HepG2 (cell line): ENCODE results near the gene SASS6. TPM values are rescaled to one million over a fixed set of nuclear protein-coding genes. Genes with fewer than 3 reads are reported as not detected.

Experiments used
- ATAC-seq: fragments of 200-7000 bp; cut with Tn5 transposase; 3 replicates; pipeline ENCODE4 v1.9.1; 2020; ENCODE audit warnings: mild to moderate bottlenecking, moderate library complexity
- BruUV-seq: library from RNA; stranded (reverse); fragments of 400-500 nt; replicated peaks from 2 replicates; lab custom pipeline; 2021; lab: Mats Ljungman, UMichigan
- CTCF ChIA-PET: fragments of 300-600 bp; formaldehyde crosslinking; extraction: SDS; loops from one replicate; lab custom pipeline; 2021; ENCODE audit warnings: low total read pairs, inconsistent platforms, low intra/inter-chr PET ratio; lab: Yijun Ruan, JAX
- POLR2A ChIA-PET: fragments of 350-600 bp; sonication (Branson Sonifier 250); formaldehyde crosslinking; loops from one replicate; lab custom pipeline; 2020; ENCODE audit warnings: antibody characterized with exemption, inconsistent platforms; lab: Yijun Ruan, JAX
- DNase-seq: peaks from one replicate; pipeline ENCODE4 v3.0.0-alpha.2; 2015; ENCODE audit warnings: low spot score
- FAIRE-seq: peaks from 3 replicates; lab custom pipeline; 2011; peaks lifted over from hg19 to GRCh38; lab: Jason Lieb, UNC
- H2AFZ ChIP-seq: one replicate; pipeline ENCODE4 v1.6.1; 2011; ENCODE audit warnings: low read length, inconsistent platforms
- H3K27ac ChIP-seq: fragments of 300-600 bp; 3 replicates; pipeline ENCODE4 v1.8.0; 2011; ENCODE audit warnings: mixed run types, mild to moderate bottlenecking, mixed read lengths, low read length, inconsistent platforms; ENCODE audit not compliant: insufficient read depth; ENCODE audit errors: extremely low read length
- H3K27me3 ChIP-seq, 2 experiments: fragments of 200-600 bp in 1 of 2; 2 replicates in 1 of 2; 3 replicates in 1 of 2; pipeline versions ENCODE4 v1.6.0 to v1.8.0; 2011; ENCODE audit warnings: low read length in 2 of 2, mild to moderate bottlenecking in 2 of 2, moderate library complexity in 2 of 2, inconsistent platforms in 1 of 2; ENCODE audit not compliant: insufficient read depth in 2 of 2, control insufficient read depth in 1 of 2
- H3K36me3 ChIP-seq, 2 experiments: fragments of 200-600 bp in 1 of 2; replicated peaks in 1 of 2; 2 replicates in 1 of 2; 3 replicates in 1 of 2; pipeline versions ENCODE4 v1.5.1 to v1.8.0; 2011; ENCODE audit warnings: low read length in 2 of 2, inconsistent platforms in 1 of 2; ENCODE audit not compliant: insufficient read depth in 2 of 2, control insufficient read depth in 1 of 2
- H3K4me1 ChIP-seq: 2 replicates; pipeline ENCODE4 v1.5.1; 2012; ENCODE audit warnings: low read length, inconsistent platforms; ENCODE audit not compliant: insufficient read depth
- H3K4me2 ChIP-seq: 2 replicates; pipeline ENCODE4 v1.6.0; 2011; ENCODE audit warnings: low read depth, low read length, inconsistent platforms
- H3K4me3 ChIP-seq, 3 experiments: fragments of 200-600 bp in 1 of 3; sonication (generic), shearing (Covaris generic) in 1 of 3; replicated peaks in 1 of 3; 2 replicates each; pipeline ENCODE4 v1.5.1; 2011 to 2016; ENCODE audit warnings: low read length in 3 of 3, inconsistent platforms in 2 of 3, low read depth in 2 of 3, mild to moderate bottlenecking in 2 of 3, control low read depth in 1 of 3, mixed read lengths in 1 of 3; ENCODE audit not compliant: insufficient read depth in 1 of 3
- H3K79me2 ChIP-seq: one replicate; pipeline ENCODE4 v1.6.1; 2011; ENCODE audit warnings: low read length, inconsistent platforms; ENCODE audit not compliant: insufficient read depth
- H3K9ac ChIP-seq: 2 replicates; pipeline ENCODE4 v1.6.0; 2011; ENCODE audit warnings: mild to moderate bottlenecking, low read depth, low read length, inconsistent platforms; ENCODE audit not compliant: insufficient read depth
- H3K9me3 ChIP-seq: 2 replicates; pipeline ENCODE4 v1.5.1; 2012; ENCODE audit warnings: mild to moderate bottlenecking, low read length
- H4K20me1 ChIP-seq: 2 replicates; pipeline ENCODE4 v1.6.0; 2011; ENCODE audit warnings: inconsistent platforms, mild to moderate bottlenecking, low read length, moderate library complexity; ENCODE audit not compliant: insufficient read depth
- HOXA3 ChIP-seq: sonication (generic); formaldehyde crosslinking; IDR thresholded peaks from 2 replicates; pipeline ENCODE4 v1.5.0; 2020; ENCODE audit warnings: missing genetic modification reagents
- MAFG ChIP-seq: sonication (generic); formaldehyde crosslinking; IDR thresholded peaks from 2 replicates; pipeline ENCODE4 v1.5.1; 2020; ENCODE audit warnings: mild to moderate bottlenecking, missing genetic modification reagents
- MLLT10 ChIP-seq: sonication (generic); formaldehyde crosslinking; IDR thresholded peaks from 2 replicates; pipeline ENCODE4 v1.4.0; 2020; ENCODE audit warnings: missing genetic modification reagents
- RBM39 ChIP-seq: fragments of 200-400 bp; formaldehyde crosslinking; IDR thresholded peaks from one replicate; pipeline ENCODE4 v1.6.1; 2018; ENCODE audit warnings: antibody characterized with exemption, mild to moderate bottlenecking, low read depth, low read length; ENCODE audit not compliant: poor library complexity, severe bottlenecking
- SATB2 ChIP-seq: sonication (generic); formaldehyde crosslinking; IDR thresholded peaks from 2 replicates; pipeline ENCODE4 v1.5.0; 2020; ENCODE audit warnings: missing genetic modification reagents
- SYNCRIP ChIP-seq: fragments of 200-400 bp; formaldehyde crosslinking; IDR thresholded peaks from 2 replicates; pipeline ENCODE4 v1.6.1; 2018; ENCODE audit warnings: mild to moderate bottlenecking, low read depth, low read length; ENCODE audit not compliant: insufficient read depth
- TEAD3 ChIP-seq: optimal IDR thresholded peaks from 2 replicates; pipeline ENCODE3; 2016; ENCODE audit warnings: borderline replicate concordance
- ZNF333 ChIP-seq: sonication (generic); formaldehyde crosslinking; IDR thresholded peaks from 2 replicates; pipeline ENCODE4 v1.4.0; 2020; ENCODE audit warnings: mild to moderate bottlenecking, missing genetic modification reagents, borderline replicate concordance
- ZNF878 ChIP-seq: sonication (generic); formaldehyde crosslinking; IDR thresholded peaks from 2 replicates; pipeline ENCODE4 v1.8.1; 2023; ENCODE audit warnings: mild to moderate bottlenecking, missing genetic modification reagents, moderate library complexity
- ZSCAN31 ChIP-seq: sonication (generic); formaldehyde crosslinking; IDR thresholded peaks from 2 replicates; pipeline ENCODE4 v1.5.0; 2020; ENCODE audit warnings: low read depth, mild to moderate bottlenecking, missing genetic modification reagents
- WGBS: methylation state at CpG from one replicate; pipeline ENCODE4 v1.1.6; 2017; ENCODE audit warnings: low lambda C conversion rate; 5-methylcytosine and 5-hydroxymethylcytosine counted together
- in situ Hi-C: cut with HindIII; loops from 2 replicates; pipeline ENCODE4 v1.10.0; 2017; ENCODE audit warnings: low pct_unique_long_range_greater_than_20kb; ENCODE audit not compliant: extremely low pct_ligation_motif_present
- intact Hi-C: fragments of 100-400 bp; cut with micrococcal nuclease; formaldehyde crosslinking; loops from one replicate; pipeline ENCODE4 v1.10.0; 2022; ENCODE audit not compliant: unreplicated experiment
- polyA plus RNA-seq, 8 experiments: library from polyadenylated mRNA; depleted of rRNA in 3 of 8; stranded (reverse) in 7 of 8; unstranded in 1 of 8; fragments of >200 nt; fragmentation: Illumina TruSeq in 4 of 8; extraction: Trizol in 4 of 8; gene quantifications; 2 replicates each; pipeline versions ENCODE4 v1.2.1 to v1.2.3, GENCODE V29; 2011 to 2016; ENCODE audit warnings: low read depth in 4 of 8, missing spikeins in 1 of 8, mixed read lengths in 1 of 8; ENCODE audit not compliant: insufficient read depth in 1 of 8
- total RNA-seq, 5 experiments: library from RNA; depleted of rRNA; stranded (reverse); fragments of >200 nt; fragmentation: Illumina TruSeq; extraction: Trizol; gene quantifications; 2 replicates each; pipeline ENCODE4 v1.2.3, GENCODE V29; 2016; ENCODE audit warnings: low read depth in 1 of 5
- TF ChIP-seq, protein P1 (sequence below): sonication (generic); formaldehyde crosslinking; IDR thresholded peaks from 2 replicates; pipeline ENCODE4 v1.4.0; 2020; ENCODE audit warnings: missing genetic modification reagents, borderline replicate concordance
- TF ChIP-seq, protein P2 (sequence below): sonication (generic); IDR thresholded peaks from 2 replicates; pipeline ENCODE4 v1.6.1; 2016; ENCODE audit warnings: low read depth, borderline replicate concordance
- TF ChIP-seq, protein P3 (sequence below): sonication (generic); formaldehyde crosslinking; IDR thresholded peaks from 2 replicates; pipeline ENCODE4 v1.4.0; 2020; ENCODE audit warnings: missing genetic modification reagents
- TF ChIP-seq, protein P4 (sequence below): fragments of 450-650 bp; IDR thresholded peaks from 2 replicates; pipeline ENCODE4 v1.6.1; 2017
- TF ChIP-seq, protein P5 (sequence below): IDR thresholded peaks from 2 replicates; pipeline ENCODE4 v1.6.1; 2016

SASS6 gene
- total and polyA plus RNA-seq, 2 of the 13 experiments (the other 11 are each of a cell fraction or from before 2014, with no cell fraction given): 2.3 to 10.7 TPM

DNA sequence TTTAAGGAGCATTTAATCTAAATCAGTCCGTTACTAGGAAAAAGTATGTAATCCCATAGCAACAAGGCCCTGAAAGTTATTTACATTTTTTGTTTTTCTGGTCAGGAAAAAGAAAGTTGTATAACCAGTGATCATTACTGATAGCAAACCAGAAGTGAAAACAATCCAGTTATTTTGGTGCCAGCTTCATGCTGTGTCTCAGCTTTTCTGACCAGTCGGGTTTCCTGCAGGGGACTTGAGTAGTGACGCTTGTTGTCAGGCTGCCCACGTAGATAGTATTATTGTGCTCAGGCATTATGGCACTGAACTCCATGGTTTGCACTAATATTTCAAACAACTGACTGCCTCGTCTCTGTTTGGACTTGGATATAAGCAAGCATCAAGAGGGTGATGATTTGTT, 55.2 kb downstream of the SASS6 start:
- Histone ChIP-seq H3K27ac (no peak overlapping the region), H2AFZ (no peak overlapping the region), H3K4me1 (no peaks in the 10 kb centered on the region), H4K20me1 (no peaks in the 10 kb centered on the region), H3K36me3 (peaks cover 15 to 73% of the 10 kb centered on the region in 2 experiments), H3K9ac (no peak overlapping the region), H3K27me3 (no peaks in the 10 kb centered on the region), H3K9me3 (no peaks in the 10 kb centered on the region), H3K79me2 (no peaks in the 10 kb centered on the region), H3K4me3 (no peak overlapping the region), H3K4me2 (no peak overlapping the region)
- CTCF ChIA-PET: no interaction called here
- BruUV-seq: no TSS peak
- ATAC-seq (no peak), FAIRE-seq (no peak), DNase-seq (no peak)
- in situ Hi-C loops: no loop called here
- WGBS: 93% methylated on average over 5 of the region's 5 CpGs
- intact Hi-C loops: no loop called here
- POLR2A ChIA-PET: no interaction called here
- TF ChIP-seq SATB2 (CRISPR knock-in tag): no peak
- no peak for TF ChIP-seq SYNCRIP
- TF ChIP-seq ZNF878 (CRISPR knock-in tag): no peak
- TF ChIP-seq ZNF333 (CRISPR knock-in tag): no peak
- TF ChIP-seq TEAD3 (CRISPR knock-in tag): no peak
- TF ChIP-seq, protein P1, sequence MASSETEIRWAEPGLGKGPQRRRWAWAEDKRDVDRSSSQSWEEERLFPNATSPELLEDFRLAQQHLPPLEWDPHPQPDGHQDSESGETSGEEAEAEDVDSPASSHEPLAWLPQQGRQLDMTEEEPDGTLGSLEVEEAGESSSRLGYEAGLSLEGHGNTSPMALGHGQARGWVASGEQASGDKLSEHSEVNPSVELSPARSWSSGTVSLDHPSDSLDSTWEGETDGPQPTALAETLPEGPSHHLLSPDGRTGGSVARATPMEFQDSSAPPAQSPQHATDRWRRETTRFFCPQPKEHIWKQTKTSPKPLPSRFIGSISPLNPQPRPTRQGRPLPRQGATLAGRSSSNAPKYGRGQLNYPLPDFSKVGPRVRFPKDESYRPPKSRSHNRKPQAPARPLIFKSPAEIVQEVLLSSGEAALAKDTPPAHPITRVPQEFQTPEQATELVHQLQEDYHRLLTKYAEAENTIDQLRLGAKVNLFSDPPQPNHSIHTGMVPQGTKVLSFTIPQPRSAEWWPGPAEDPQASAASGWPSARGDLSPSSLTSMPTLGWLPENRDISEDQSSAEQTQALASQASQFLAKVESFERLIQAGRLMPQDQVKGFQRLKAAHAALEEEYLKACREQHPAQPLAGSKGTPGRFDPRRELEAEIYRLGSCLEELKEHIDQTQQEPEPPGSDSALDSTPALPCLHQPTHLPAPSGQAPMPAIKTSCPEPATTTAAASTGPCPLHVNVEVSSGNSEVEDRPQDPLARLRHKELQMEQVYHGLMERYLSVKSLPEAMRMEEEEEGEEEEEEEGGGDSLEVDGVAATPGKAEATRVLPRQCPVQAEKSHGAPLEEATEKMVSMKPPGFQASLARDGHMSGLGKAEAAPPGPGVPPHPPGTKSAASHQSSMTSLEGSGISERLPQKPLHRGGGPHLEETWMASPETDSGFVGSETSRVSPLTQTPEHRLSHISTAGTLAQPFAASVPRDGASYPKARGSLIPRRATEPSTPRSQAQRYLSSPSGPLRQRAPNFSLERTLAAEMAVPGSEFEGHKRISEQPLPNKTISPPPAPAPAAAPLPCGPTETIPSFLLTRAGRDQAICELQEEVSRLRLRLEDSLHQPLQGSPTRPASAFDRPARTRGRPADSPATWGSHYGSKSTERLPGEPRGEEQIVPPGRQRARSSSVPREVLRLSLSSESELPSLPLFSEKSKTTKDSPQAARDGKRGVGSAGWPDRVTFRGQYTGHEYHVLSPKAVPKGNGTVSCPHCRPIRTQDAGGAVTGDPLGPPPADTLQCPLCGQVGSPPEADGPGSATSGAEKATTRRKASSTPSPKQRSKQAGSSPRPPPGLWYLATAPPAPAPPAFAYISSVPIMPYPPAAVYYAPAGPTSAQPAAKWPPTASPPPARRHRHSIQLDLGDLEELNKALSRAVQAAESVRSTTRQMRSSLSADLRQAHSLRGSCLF (CRISPR knock-in tag): no peak
- TF ChIP-seq ZSCAN31 (CRISPR knock-in tag): no peak
- TF ChIP-seq RBM39: no peak
- TF ChIP-seq HOXA3 (CRISPR knock-in tag): no peak
- TF ChIP-seq, protein P2, sequence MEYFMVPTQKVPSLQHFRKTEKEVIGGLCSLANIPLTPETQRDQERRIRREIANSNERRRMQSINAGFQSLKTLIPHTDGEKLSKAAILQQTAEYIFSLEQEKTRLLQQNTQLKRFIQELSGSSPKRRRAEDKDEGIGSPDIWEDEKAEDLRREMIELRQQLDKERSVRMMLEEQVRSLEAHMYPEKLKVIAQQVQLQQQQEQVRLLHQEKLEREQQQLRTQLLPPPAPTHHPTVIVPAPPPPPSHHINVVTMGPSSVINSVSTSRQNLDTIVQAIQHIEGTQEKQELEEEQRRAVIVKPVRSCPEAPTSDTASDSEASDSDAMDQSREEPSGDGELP: no peak
- TF ChIP-seq, protein P3, sequence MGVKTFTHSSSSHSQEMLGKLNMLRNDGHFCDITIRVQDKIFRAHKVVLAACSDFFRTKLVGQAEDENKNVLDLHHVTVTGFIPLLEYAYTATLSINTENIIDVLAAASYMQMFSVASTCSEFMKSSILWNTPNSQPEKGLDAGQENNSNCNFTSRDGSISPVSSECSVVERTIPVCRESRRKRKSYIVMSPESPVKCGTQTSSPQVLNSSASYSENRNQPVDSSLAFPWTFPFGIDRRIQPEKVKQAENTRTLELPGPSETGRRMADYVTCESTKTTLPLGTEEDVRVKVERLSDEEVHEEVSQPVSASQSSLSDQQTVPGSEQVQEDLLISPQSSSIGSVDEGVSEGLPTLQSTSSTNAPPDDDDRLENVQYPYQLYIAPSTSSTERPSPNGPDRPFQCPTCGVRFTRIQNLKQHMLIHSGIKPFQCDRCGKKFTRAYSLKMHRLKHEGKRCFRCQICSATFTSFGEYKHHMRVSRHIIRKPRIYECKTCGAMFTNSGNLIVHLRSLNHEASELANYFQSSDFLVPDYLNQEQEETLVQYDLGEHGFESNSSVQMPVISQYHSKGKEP: no peak
- no peak for TF ChIP-seq MLLT10 (CRISPR knock-in tag)
- TF ChIP-seq, protein P4, sequence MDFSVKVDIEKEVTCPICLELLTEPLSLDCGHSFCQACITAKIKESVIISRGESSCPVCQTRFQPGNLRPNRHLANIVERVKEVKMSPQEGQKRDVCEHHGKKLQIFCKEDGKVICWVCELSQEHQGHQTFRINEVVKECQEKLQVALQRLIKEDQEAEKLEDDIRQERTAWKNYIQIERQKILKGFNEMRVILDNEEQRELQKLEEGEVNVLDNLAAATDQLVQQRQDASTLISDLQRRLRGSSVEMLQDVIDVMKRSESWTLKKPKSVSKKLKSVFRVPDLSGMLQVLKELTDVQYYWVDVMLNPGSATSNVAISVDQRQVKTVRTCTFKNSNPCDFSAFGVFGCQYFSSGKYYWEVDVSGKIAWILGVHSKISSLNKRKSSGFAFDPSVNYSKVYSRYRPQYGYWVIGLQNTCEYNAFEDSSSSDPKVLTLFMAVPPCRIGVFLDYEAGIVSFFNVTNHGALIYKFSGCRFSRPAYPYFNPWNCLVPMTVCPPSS: no peak
- TF ChIP-seq MAFG (CRISPR knock-in tag): no peak
- TF ChIP-seq, protein P5, sequence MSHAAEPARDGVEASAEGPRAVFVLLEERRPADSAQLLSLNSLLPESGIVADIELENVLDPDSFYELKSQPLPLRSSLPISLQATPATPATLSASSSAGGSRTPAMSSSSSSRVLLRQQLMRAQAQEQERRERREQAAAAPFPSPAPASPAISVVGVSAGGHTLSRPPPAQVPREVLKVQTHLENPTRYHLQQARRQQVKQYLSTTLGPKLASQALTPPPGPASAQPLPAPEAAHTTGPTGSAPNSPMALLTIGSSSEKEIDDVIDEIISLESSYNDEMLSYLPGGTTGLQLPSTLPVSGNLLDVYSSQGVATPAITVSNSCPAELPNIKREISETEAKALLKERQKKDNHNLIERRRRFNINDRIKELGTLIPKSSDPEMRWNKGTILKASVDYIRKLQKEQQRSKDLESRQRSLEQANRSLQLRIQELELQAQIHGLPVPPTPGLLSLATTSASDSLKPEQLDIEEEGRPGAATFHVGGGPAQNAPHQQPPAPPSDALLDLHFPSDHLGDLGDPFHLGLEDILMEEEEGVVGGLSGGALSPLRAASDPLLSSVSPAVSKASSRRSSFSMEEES (CRISPR knock-in tag): no peak
